NB4 (cell line): Measurements from ENCODE around the gene KITLG.

Experiments
- MYC ChIP-seq: IDR thresholded peaks from 2 replicates; pipeline ENCODE4 v1.6.1; 2011; ENCODE audit warnings: low read depth, low read length
- POLR2A ChIP-seq: IDR thresholded peaks from 2 replicates; pipeline ENCODE4 v1.6.1; 2011; ENCODE audit warnings: mild to moderate bottlenecking; ENCODE audit not compliant: insufficient read length; ENCODE audit errors: extremely low read depth
- TF ChIP-seq, protein P1 (sequence below): IDR thresholded peaks from one replicate; pipeline ENCODE4 v1.5.1; 2012; ENCODE audit warnings: low read depth, low read length
- TF ChIP-seq, protein P2 (sequence below): IDR thresholded peaks from 2 replicates; pipeline ENCODE4 v1.6.1; 2011; ENCODE audit warnings: low read depth, low read length

- TF ChIP-seq, protein P1, sequence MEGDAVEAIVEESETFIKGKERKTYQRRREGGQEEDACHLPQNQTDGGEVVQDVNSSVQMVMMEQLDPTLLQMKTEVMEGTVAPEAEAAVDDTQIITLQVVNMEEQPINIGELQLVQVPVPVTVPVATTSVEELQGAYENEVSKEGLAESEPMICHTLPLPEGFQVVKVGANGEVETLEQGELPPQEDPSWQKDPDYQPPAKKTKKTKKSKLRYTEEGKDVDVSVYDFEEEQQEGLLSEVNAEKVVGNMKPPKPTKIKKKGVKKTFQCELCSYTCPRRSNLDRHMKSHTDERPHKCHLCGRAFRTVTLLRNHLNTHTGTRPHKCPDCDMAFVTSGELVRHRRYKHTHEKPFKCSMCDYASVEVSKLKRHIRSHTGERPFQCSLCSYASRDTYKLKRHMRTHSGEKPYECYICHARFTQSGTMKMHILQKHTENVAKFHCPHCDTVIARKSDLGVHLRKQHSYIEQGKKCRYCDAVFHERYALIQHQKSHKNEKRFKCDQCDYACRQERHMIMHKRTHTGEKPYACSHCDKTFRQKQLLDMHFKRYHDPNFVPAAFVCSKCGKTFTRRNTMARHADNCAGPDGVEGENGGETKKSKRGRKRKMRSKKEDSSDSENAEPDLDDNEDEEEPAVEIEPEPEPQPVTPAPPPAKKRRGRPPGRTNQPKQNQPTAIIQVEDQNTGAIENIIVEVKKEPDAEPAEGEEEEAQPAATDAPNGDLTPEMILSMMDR = no peak
- no peak for TF ChIP-seq POLR2A
- TF ChIP-seq, protein P2, sequence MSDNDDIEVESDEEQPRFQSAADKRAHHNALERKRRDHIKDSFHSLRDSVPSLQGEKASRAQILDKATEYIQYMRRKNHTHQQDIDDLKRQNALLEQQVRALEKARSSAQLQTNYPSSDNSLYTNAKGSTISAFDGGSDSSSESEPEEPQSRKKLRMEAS = no peak
- TF ChIP-seq MYC = no peak
These were observed 4.8 kb upstream of the KITLG start for GRCh38 chr12:88585077-88585476.
